NCI-H748 (cell line): Measurements from ENCODE around the gene ATP6V0A4.
"Not testable (repeated sequence)": the region's sequence is repeated elsewhere in the genome, so short reads cannot be mapped to it uniquely, and the experiment has no call there.

Experiments
- DNase-seq: peaks from one replicate; lab custom pipeline; 2025; ENCODE audit not compliant: unreplicated experiment; lab: John Stamatoyannopoulos, UW

ATP6V0A4 gene

DNA sequence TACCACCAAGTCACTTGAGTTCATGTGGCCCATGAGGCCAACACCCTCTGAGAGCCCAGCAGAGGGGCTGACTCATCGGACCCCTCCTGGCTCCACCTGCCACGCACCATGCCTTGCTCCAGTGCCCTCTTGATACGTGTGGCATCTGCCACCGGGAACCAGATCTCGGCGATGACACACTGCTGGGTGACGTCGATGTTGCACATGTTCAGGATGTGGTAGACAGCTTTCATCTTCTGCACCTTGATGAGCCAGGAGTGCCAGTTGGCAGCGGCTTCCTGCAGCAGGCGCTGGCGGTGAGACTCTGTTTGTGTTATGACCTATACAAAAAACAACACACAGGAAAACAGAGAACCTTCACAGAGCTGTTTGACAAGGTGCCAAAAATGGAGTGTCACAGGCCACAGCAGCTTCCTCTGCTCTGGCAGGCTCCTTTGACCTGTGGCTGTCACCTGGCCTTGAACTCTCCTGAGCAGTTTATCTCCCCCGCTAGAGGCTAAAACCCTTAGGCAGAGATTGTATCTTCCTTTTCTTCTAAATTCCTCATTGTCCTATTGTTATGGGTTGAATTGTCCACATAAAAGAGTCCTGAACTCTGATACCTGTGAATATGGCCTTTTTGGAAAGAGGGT, 45.4 kb downstream of the ATP6V0A4 start:
- peak; percentile 62 for DNase-seq

DNA sequence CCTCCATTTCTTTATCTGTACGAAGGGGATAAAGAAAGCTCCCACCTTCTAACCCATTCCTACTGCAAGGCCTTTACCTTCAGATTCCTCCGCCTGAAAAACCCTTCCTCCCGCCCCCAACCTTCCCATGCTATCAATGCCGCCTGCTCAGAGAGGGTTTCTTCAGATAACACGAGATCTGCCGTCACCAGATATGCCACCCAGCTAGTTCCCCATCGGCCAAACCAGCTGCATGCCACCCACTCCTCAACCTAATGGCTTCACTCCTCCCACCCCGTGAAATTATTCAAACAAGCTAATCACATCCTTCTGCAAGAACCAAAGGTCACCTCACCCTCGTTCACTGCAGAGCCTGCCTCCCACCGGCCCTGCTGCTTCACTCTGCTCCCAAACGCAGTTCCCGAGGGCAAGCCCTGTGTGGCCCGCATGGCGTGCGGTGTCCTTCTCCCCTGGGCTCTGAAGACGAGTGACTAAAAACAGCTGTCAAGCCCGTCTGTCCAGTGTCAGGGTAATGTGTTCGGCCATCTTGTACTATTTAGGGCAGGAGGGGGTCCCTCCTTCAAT, 47.0 kb downstream of the ATP6V0A4 start:
- no peak for DNase-seq

DNA sequence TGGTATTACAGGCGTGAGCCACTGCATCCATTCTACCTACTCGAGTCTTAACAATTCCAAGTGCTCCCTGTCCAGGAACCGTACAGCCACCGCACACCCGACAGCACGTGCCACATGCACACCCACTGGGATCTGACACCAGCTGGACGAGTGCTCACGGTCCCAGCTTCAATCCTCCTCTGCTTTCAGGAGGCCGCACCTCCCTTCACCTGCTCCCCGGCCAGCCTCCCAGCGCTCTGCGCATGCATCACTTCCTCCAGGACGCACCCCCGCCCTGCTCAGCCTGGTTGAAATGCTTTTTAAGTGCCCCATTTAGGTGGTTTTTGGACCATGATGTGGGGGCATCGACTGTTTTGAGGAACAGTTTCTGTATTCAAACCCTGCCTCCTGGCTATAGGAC, 47.5 kb downstream of the ATP6V0A4 start:
- no peak for DNase-seq

DNA sequence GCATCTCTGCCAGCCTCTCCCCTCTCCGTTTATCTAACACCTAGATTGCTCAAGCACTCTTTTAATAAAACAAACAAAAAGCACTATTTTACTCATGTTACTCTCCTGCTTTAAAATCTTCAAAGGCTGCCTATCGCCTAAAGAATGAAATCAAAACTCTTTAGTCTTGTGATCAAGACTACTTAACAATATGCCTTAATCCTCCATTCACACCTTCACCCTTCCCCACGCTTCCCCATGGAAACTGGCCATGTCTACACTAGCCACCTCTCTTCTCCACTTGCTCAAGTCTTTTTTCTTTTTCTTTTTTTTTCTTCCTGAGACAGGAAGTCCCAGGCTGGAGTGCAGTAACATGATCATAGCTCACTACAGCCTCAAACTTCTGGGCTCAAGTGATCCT, 48.0 kb downstream of the ATP6V0A4 start:
- no peak for DNase-seq

DNA sequence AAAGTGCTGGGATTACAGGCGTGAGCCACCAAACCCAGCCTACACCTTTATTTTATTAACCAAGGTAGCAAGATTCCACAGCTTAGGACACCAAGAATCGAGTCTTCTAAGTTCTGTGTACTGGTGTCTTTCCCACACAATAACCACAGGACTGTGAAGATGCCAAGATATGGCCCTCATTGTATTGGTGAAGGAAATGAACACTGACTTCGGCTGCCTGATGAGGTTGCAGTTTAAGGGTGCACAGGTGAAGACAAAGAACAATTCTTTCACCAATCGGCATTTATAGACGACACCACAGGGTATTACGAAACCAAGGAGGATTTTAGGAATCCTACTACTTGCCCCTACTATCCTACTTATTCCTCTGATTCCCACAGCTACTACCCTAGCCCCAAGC, 49.3 kb downstream of the ATP6V0A4 start:
- DNase-seq = no peak

DNA sequence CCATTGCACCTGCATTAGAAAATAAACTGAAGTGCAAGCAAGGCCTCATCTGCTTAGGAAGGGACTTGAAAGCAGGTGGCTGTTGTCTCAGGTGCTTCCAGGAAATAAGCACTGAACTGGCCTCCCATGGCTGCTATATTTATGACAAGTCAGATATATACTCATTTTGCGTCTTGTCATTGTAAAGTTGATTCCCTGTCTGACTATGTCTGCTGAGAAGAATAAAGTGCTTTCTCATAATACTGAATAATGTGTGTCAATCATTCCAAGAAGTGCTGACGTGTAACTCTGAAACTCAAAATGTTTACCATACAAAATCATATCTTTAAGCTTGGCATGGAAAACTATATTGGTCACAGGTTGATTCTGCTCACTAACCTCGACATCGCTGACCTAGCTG, 51.9 kb downstream of the ATP6V0A4 start:
- no peak for DNase-seq

DNA sequence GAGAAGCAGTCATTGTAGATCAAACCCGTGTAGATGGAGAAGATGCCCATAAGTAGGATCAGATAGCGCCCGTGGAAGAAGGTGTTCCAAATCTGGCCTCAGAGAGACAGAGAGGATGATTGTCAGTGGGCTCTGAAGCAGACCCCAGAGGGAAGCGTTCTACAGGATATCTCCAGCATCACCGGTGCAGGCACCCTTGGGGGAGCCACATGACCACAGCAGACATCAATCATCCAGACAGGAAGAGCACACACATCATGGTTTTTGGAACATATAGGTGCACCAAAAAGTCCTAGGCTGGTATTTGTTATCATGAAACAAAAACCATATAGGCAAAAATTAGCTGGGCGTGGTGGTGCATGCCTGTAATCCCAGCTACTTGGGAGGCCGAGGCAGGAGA, 52.8 kb downstream of the ATP6V0A4 start:
- DNase-seq = no peak

DNA sequence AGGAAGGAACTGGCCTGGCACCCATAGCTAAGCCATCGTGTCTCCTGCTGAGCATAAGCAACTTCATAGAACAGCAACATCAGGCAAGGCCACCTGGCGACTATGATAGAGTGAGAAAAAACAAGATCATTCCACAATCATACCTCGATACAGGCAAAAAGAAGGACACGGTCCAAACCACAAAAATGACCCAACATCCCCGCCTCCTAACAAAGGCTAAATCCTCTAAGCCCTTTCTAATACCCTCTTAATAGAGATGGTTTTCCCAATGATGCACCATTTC, 56.6 kb downstream of the ATP6V0A4 start:
- DNase-seq = no peak

DNA sequence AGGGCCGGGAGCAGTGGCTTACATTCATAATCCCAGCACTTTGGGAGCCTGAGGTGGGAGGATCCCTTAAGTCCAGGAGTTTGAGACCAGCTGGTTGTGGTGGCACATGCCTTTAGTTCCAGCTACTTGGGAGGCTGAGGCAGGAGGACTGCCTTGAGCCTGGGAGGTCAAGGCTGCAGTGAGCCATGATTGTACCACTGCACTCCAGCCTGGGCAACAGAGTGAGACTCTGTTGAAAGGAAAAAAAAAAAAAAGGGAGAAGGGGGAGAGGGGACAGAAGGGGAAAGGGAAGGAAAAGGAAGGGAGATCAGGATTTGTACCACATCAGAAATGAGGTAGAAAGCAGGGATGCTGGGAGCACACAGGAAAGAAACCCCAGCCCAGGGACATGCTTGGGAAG, 58.1 kb downstream of the ATP6V0A4 start:
- DNase-seq = no peak

DNA sequence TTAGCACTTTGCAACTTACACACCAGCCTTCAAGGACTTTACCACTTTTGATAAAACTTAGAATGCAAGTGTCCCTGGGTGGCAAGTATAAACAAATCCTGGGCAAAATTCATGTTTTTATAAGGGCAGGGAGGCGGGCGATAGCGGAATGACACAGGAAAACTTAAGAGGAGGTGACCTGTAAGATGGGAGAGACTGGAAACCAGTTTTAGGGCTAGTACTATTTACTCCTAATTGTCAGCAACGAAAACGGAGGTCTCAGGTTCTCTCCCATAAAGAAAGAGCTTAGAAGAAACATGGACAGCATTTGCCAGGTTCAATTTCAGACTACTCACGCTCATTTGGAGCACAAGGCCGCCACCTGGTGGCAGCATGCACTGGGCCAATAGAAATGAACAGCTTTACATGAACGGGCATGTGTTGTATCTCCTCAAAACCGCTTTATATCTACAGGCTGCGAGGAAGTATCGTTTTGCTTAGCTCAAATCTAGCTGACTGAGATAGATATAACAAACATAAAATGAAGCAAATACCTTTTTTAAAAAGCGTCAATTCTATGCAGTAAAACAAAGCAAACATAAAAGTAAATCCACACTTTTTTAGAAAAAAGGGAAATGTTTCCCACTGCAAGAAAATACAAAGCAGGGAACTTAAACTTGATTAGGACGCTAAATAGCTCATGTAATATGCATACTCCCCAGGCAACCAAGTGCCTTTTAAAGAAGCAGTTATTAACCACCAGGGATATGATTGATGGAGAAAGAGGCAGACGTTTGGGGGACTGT, 59.3 kb downstream of the ATP6V0A4 start:
- peak; percentile 90 for DNase-seq

DNA sequence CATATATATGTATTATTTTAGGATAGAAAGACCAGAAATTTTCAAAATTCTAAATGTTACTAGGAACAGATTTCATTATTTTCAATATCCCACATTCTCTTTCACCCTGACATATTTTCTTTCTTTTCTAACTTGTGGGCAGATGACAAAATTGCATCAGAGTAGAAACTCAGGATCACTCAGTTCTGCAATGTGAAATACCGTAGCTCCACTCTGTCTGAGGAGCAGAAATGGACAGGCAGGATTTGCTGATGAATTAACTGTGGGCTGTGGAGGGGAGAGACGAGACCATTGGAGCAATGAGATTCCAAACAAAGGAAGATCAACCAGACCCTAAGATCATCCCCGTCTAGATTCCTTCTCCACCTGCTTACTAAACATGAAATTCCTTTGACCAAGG, 59.9 kb downstream of the ATP6V0A4 start:
- no peak for DNase-seq

DNA sequence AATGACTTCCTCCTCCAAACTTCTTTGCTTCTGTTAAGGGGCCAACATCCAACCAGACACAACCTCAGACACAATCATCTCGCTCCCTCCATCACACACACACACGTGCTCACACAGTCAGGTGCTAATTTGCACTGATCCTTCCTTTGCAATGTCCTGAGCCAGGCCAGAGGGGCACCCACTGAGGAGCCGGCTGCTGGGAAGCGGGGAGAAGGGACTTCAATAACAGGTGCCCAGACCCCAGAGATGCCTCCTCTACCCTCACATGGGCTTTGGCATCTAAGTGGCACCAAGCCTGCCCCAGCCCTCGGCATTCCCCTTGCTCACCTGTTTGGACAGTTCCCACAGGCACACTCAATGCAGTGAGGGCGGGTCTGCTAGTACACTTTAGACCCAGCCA, 62.6 kb downstream of the ATP6V0A4 start:
- no peak for DNase-seq

DNA sequence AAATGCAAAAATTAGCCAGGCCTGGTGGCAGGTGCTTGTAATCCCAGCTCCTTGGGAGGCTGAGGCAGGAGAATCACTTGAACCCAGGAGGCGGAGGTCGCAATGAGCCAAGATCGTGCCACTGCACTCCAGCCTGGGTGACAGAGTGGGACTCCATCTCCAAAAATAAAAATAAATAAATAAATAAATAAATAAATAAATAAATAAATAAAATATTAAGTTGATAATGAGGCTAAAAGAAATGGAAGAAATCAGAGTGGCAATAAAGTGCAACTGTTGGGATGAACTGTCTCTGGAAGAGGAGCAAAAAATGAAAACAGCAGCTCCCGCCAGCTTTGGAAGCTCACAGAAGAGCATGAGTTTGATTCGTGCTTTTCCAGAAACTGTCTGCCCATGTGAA, 66.3 kb downstream of the ATP6V0A4 start:
- not testable (repeated sequence) for DNase-seq

DNA sequence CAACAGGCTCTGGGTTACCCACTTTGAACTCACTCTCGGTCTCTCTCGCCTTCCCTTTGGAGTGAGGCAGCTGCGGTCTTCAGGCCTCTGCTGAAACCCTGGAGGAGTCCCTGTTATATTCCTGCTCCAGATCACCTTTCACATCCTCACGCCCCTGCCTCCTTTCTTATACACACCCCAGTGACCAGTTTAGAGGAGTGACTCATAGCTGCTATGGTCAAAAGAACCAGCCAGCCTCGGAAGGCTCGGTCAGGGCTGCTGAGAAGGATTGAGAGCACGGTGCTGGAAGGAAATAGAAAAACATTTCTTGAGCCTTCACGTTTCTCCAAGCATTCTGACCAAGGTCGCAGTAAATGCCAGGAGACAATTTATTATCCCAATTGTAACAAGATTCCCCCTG, 68.6 kb downstream of the ATP6V0A4 start:
- DNase-seq = no peak

DNA sequence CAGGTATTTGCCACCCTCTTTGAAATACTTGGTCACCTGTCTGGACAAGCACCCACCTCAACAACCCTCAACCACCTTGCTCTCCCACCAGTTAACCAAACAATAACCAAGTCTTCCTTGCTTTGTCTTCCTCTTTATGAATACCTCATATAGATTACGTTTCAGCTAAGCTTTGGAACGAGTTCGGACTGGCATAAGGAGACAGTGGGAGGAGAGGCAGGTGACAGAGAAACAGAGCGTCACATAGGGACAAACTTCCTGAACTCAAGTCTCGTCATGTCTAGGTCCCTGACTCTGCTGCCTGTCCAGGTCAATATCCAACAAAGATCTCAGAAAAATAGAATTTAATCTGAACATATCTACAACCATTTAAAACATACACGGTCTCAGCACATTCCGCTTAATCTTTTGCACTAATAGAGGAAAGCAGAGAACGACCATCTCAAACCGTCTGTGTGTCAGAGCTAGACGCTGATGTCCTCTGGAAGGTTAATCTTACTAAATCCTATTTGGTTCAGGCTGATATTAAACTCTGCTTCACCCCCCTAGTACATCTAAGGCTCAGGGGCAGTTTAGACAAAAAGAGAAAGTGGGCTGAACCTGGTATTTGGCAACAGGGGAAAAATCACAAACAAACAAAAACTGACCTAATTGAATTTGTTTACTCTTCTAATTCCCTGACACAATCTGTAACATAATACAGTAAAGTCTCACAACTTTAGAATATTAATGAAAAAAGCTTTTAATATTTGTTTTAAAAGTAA, 70.5 kb downstream of the ATP6V0A4 start:
- no peak for DNase-seq

DNA sequence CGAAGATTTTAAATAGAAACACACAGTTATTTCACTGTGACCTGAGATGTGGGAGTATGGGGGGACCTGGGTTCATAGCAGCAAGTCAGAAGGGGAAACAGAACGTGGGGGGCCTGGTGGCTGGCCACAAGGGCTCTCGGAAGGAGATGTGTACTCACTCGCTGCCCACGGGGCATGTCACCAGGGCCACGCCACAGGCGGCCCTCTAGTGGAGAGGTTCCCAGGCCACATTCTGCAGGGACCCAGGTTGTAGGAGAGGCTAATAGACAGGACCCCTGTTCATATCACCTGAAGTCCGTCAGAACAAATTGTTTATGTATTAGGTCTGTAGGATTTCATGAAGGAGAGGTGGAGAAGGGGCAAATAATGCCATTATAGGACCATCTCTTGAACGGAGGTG, 71.7 kb downstream of the ATP6V0A4 start:
- no peak for DNase-seq

DNA sequence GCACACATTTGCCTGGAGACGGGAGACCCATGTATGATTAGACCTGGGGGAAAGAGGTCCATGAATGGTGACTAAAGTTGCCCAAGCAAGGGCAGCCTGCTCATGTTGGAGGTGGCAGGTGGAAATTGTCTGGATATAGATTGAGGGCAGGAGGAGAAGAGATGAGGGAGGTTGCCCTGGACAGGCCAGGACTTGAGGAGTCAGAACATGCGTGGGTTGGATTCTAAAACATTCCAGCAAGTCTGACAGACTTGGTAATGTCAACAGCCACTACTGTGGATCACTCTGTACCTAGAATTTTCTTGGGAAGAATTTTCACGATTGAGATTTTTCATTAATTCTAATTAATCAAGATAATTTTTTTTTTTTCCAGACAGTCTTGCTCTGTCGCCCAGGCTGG, 77.7 kb downstream of the ATP6V0A4 start:
- no peak for DNase-seq

DNA sequence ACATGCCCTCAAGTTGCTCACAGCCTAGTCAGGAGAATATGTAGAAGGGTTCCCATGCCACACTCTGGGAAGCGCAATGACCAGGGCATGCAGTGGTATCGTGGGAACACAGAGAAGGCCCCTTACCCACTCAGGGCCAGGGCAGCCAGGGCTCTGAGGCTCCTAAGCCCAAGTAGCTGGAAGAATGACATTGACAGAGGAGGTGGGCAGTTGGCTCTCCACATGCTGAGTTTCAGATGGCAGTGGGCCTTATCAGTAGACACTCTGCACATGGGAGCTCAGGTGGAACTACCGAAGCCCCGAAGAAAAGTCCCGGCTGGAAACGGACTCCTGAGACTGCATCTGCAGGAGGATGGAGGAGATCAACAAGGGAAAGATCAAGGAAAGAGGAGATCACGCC, 81.1 kb downstream of the ATP6V0A4 start:
- DNase-seq = no peak

DNA sequence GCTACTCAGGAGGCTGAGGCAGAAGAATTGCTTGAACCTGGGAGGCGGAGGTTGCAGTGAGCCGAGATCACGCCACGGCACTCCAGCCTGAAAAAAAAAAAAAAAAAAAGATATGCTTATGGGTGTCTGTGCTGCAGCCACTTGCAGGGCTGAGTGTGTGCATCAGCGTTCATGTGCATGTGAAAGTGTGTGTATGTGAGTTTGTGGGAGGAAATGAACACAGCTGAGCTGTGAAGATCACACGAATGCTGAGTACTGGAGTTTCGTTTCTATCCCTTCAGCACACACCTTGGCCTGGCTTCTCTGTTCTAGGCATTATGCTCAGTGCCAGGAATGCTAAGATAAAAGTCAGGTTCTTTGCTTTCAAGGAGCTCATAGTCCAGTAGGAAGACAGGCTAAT, 84.8 kb downstream of the ATP6V0A4 start:
- DNase-seq = no peak

DNA sequence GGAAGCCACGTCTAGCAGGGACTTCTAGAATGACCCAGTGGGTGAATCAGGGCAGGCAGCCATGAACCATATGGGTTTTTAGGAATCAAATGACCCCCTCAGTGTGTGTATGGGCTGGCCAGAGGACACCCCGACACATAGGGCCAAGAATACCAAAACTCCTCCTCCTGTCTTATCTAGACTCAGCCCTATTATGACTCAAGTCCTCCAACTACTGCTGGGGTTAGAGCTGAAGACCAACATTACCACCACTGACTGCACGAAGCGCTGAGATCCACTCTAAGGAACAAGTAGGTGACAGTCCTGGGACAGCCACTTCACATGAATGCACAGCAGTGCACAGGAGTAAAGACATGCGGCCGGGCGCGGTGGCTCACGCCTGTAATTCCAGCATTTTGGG, 85.3 kb downstream of the ATP6V0A4 start:
- no peak for DNase-seq

DNA sequence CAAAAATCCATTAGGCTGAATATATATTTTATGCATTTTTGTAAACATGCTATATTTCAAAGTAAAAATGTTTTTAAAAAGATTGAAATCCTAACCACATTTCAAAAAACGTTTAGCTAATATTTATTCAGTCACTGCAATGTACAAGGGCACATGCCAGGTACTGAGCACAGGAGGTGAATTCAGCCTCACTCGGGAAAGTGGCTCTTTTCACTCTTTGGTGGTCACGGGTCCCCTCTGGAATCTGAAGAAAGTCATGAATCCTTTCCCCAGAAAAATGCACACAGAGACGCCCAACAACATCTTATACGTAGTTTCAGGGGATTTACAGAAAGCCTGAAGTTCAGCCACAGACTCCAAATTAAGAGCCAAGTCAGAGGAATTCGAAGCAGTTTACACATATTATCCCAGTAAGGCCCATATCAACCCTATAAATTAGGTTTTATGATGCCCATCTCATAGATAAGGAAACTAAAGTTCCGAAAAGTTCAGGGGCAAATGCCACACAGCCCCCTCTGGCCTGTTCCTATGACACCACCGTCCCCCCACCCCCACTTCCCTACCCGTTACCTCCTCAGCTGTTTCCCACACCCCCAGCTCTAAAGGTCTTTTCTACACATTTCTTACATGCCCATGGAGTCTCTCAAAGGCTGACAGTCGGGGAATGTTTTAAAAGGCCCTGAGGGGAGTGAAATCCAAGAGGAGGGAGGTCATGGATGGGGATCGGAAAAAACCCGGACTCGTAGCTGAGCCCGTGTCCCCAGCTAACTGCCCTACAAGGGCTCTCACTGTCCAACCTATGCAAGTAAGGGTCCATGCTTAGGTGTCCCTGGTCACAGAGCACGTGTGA, 87.2 kb downstream of the ATP6V0A4 start:
- DNase-seq = no peak
